Hindlimb muscle (tissue), 1 donor: ENCODE measurements around the gene GARIN1A. TPM values are rescaled to one million over a fixed set of nuclear protein-coding genes. Genes with fewer than 3 reads are reported as not detected.
"Not testable (repeated sequence)": the region's sequence is repeated elsewhere in the genome, so short reads cannot be mapped to it uniquely, and the experiment has no call there.

Experiments
- DNase-seq: peaks from one replicate; pipeline ENCODE4 v3.0.0-alpha.2; 2013
- polyA plus RNA-seq: library from polyadenylated mRNA; unstranded; fragments of 120-200 nt; gene quantifications from one replicate; pipeline ENCODE4 v1.2.1, GENCODE V29; 2013; ENCODE audit not compliant: insufficient read length

Gene GARIN1A
- 2.1 TPM for polyA plus RNA-seq

DNA sequence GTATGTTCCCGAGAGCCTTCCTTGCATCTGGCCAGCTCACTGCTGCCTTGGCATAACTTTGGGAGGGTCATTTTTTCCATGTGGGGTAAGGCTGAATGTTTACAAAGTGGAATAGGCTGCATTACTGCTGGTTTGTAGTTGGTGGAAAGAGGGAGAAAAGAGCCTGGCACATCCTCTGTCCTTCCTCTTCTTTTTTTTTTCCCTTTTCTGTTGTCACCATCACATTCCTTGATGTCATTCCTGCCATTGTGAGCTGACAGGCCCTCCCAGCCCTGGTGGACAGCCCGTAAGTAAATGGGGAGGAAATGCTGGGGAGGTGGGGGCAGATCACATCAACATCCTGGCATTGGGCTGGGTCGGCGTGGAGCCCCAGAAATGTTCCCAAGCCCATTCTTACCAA lies at the start of gene GARIN1A:
Gene GARIN1A, plus strand, starts transcription at position 301 of the 400 bp plus-strand sequence. CDS start 106 bp downstream, outside the sequence.
- DNase-seq, result no peak

DNA sequence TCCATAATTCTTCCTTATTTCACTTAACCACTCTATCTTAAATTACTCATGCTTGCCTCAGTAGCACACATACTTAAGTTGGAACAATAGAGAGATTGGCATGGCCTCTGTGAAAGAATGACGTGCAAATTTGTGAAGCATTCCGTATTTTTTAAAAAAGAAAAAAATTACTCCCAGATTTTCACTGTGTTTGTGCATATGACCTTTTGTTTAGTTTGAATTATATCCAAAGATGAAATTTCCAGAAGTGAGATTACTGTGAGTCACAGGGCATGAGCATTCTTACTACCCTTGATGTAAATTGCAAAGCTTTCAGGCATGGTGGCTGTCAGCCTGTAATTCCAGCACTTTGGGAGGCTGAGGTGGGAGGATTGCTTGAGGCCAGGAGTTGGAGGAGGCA lies 45.0 kb upstream of the GARIN1A start:
- DNase-seq, result not testable (repeated sequence)

DNA sequence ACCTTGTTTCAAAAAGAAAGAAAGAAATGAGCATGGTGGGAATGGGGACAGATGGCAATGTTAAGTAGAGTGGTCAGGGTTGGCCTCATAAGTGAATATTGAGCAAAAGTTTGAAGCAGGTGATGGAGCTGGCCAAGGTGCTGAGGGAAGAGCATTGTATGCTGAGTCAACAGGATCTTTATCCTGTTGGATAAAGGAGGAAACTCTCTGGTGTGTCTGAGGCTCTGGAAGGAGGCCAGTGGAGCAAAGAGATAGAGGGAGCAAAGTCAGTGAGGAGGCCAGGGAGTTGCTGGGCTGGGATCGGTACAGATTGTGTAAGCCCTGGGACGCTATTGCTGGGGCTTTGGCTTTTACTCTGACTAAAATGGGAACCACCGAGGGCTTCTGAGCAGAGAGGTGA lies 38.2 kb upstream of the GARIN1A start:
- not testable (repeated sequence) for DNase-seq

DNA sequence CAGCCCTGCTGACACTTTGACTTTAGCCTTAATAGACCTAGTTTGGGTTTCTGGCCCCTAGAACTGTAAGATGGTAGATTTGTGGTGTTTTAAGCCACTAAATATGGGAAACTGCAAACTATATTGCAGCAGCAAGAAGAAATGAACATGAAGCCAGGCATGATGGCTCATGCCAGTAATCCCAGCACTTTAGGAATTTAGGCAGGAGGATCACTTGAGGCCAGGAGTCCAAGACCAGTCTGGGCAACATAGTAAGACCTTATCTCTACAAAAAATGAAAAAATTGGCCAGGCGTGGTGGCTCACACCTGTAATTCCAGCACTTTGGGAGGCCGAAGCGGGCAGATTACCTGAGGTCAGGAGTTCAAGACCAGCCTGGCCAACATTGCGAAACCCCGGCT lies 26.9 kb upstream of the GARIN1A start:
- not testable (repeated sequence) for DNase-seq

DNA sequence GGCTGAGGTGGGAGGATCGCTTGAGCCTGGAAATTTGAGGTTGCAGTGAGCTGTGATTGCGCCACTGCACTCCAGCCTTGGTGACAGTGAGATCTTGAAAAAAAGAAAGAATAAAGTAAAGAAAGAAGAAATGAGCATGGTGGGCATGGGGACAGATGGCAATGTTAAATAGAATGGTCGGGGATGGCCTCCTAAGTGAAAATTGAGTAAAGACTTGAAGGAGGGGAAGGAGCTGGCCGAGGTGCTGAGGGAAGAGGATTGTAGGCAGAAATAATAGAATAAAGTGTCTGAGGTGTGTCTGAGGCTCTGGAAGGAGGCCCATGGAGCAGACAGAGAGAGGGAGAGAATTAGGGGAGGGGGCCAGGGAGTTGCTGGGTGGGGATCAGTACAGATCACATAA lies 26.2 kb upstream of the GARIN1A start:
- DNase-seq, result not testable (repeated sequence)

DNA sequence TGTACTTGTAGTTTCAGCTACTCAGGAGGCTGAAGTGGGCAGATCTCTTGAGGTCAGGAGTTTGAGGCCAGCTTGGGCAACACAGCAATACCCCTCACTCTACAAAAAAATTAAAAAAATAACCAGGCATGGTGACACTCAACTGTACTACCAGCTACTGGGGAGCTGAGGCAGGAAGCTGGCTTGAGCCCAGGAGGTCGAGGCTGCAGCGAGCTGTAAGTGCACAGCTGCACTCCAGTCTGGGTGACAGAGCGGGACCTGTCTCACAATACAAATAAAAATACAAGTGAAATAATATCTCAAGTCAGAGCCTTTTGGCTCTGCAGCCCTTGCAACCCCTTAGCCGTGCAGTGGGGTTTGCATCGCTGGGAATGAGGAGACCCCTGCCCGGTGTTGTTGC lies 25.2 kb upstream of the GARIN1A start:
- not testable (repeated sequence) for DNase-seq

DNA sequence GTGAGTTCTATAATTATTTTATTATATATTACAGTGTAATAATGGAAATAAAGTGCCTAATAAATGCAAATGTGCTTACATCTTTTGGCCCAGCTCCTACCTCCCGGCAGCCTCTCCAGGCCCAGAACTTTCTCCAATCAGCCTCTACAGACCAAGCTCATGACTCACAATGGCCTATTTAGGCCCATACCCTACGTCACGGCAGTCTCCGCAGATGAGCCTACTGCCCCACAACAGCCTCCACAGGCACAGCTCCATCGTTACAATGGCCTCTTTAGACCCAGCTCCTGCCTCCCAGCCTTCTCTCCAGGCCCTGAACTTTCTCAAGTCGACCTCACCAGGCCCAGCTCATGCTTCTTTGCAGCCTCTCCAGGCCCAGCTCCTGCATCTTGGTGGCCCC lies 21.0 kb upstream of the GARIN1A start:
- not testable (repeated sequence) for DNase-seq

DNA sequence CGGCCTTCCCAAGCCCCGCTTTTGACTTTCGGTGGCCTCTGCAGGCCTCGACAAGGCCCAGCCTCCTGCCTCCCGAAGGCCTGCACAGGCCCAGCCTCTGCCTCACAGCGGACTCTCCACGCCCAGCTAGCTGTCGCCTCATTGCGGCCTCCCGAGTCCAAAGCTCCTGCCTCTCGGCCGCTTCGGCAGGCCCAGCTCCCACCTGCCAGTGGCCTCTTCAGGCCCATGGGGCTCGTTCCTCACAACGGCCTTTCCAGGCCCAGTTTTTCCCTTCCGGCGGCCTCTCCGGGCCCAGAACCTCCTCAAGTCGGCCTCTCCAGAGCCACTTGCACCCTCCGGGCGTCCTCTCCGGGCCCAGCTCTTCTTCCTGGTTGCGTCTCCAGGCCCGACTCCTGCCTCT lies 19.5 kb upstream of the GARIN1A start:
- not testable (repeated sequence) for DNase-seq

DNA sequence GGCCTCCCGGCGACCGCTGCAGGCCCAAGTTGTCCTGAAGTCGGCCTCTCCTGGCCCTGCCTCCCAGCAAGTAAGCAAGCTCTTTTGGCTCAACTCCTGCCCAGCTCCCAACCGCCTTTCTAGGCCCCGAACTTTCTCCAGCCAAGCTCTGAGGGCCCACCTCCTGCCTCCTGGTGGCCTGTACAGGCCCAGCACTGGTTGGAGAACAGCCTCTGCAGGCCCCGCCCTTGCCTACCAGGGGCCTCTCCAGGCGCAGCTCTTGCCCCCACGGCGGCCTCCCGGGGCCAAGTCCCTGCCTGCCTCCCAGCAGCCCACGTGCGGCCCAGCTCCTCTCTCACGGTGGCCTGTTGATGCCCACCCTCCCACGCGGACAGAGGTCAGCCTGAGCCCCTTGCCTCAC lies 18.9 kb upstream of the GARIN1A start:
- not testable (repeated sequence) for DNase-seq

DNA sequence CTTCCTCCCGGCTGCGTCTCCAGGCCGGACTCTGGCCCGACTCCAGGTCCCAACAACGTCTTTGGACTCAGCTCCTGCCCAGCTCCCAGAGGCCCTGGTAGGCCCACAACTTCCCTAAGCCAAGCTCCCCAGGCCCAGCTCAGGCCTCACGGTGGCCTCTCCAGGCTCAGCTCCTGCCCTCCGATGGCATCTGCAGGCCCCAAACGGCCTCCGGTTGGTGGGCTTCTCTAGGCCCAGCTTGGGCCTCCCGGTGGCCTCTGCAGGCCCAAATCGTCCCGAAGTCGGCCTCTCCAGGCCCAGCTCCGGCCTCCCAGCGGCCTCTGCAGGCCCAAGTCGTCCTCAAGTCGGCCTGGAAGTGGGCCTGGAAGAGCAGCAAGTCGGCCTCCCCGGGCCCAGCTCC lies 18.0 kb upstream of the GARIN1A start:
- not testable (repeated sequence) for DNase-seq

DNA sequence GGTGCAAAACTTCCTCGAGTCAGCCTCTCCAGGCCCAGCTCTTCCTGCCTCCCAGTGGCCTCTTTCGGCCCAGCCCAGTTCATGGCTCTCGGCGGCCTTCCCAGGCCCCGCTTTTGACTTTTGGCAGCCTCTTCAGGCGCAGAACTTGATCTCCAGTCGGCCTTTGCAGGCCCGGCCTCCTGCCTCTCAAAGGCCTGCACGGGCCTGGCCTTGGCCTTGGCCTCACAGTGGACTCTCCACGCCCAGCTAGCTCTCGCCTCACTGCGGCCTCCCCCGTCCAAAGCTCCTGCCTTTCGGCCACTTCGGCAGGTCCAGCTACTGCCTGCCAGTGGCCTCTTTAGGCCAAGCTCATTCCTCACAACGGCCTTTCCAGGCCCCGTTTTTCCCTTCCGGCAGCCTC lies 17.6 kb upstream of the GARIN1A start:
- not testable (repeated sequence) for DNase-seq

DNA sequence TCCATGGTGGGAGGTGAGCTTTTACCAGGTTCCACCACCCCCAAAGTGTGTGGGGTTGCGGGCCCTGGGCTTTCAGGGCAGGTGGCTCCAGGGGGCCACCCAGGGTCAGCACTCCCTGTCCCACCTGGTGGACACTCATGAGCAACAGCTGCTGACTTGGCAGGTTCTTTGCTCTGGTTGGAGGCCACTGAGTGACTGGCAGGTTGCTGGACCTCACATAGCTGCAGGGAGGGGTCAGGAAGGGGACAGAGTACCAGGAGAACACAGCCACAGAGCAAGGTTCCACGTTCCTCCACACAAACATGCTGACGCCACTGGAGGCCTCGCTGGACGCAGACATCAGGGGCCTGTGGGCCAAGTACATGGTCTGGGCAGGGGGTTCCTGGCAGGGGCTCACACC lies 13.7 kb upstream of the GARIN1A start:
- DNase-seq, result not testable (repeated sequence)

DNA sequence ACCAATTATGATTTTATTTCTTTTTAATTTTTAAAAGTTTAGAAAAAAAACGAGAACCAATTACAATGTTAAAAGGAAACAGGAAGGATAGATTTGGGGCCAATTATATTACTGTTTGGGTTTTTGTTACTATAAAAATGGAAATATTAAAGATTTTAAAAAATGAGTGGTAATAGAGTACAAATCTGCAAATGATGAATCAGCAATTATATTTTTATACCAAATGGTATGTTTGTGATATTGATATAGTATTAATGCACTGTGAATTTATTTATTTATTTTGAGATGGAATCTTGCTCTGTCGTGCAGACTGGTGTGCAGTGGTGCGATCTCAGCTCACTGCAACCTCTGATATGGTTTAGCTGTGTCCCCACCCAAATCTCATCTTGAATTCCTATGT lies 11.5 kb upstream of the GARIN1A start:
- DNase-seq, result no peak

DNA sequence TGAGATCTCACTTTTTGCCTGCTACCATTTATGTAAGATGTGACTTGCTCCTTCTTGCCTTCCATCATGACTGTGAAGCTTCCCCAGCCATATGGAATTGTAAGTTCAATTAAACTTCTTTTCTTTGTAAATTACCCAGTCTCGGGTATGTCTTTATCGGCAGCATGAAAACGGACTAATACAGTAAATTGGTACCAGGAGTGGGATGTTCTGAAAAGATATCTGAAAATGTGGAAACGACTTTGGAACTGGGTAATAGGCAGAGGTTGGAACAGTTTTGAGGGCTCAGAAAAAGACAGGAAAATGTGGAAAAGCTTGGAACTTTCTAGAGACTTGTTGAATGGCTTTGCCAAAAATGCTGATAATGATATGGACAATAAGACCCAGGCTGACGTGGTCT lies 10.6 kb upstream of the GARIN1A start:
- DNase-seq, result no peak

DNA sequence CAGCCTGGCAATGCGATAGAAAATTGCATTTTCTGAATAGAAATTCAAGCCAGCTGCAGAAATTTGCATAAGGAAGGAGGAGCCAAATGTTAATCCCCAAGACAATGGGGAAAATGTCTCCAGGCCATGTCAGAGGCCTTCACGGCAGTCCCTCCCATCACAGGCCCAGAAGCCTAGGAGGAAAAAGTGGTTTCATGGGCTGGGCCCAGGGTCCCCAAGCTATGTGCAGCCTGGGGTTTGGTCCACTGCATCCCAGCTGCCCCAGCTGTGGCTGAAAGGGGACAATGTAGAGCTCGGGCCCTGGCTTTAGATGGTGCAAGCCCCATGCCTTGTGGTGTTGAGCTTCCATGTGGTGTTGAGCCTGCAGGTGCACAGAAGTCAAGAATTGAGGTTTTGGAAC lies 10.0 kb upstream of the GARIN1A start:
- DNase-seq, result no peak

DNA sequence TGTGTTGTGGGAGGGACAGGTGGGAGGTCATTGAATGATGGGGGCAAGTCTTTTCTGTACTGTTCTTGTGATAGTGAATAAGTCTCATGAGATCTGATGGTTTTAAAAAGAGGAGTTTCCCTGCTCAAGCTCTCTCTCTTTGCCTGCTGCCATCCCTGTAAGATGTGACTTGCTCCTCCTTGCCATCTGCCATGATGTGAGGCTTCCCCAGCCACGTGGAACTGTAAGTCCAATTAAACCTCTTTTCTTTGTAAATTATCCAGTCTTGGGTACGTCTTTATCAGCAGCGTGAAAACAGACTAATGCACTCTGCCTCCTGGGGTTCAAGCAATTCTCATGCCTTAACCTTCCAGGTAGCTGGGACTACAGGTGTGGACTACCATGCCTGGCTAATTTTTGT lies 8.9 kb upstream of the GARIN1A start:
- DNase-seq, result not testable (repeated sequence)

DNA sequence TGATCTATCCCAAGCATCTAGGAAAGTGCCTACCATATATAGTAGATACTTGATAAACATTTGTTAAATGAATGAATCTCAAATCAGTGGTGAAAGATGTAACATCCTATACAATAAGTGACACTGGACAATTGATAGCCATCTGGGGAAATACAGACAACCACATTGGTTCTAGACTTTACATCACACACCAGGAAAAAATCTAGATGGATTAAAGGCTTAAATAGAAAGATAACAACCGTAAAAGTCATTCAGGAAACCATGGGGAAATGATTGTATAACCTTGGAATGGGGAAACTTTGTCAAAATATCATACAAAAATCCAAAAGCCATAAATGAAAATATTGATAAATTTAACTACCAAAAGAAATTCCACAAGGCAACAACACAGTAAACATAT lies 7.0 kb upstream of the GARIN1A start:
- DNase-seq, result no peak

DNA sequence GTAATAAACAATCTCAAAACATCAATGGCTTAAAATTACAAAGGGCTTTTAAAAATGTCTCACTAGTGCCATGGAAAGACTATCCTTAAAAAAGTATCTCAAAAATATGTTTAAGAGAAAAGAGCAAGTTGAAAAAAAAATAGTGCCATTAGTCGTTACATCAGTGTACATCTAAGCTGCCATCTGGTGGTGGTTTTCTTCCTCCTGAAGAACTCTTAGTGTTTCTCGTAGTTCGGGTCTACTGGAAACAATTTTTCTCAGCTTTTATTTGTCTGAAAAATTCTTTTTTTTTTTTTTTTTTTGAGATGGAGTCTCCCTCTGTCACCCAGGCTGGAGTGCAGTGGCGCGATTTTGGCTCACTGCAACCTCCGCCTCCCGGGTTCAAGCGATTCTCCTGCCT lies 5.9 kb upstream of the GARIN1A start:
- DNase-seq, result no peak

DNA sequence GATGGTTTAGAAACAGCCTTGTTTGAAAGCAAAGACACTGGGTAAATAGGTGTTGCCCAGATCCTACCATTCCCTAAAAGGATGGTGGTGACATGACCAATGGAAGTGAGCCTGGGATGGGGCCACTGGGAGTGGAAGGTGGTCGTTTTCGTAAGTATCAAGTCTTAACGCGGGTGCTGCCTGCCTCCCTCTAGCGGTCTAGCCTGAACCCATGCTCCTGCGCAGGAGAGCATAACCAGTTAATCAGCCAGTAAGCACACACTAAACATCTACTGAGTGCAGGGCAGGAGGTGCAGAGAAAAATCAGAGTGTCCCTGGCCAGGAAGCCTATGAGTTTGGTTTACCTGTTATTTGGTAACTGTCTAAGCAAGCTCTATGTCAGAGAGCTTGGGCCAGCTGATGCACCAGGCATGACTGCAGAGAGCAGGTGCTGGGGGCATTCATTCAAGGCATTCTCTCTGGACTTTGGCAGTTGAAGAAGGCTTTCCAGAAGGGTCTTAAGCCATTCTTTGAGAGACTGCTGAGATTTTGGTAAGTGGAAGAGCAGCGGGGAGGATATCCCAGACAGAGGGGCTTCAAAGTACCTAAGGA lies 930 bp downstream of the GARIN1A start:
- no peak for DNase-seq

DNA sequence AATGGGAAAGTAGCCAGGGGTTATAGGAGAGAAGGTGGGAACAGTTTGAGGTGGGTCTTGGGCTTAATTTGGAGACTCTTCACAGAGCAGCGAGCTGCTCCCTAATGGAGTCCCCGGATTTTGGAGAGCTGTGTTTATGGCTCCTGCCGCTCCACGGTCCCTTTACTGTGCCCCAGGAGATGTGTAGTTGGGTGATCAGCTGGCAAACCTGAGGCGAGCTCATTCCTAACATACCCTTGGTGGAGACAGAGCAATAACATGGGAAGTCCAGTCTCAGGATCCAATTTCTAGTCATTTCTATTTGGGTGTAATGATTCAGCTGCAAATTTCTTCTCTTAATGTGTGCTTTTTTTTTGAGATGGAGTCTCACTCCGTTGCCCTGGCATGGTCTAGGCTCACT lies 1.5 kb downstream of the GARIN1A start:
- DNase-seq, result no peak

DNA sequence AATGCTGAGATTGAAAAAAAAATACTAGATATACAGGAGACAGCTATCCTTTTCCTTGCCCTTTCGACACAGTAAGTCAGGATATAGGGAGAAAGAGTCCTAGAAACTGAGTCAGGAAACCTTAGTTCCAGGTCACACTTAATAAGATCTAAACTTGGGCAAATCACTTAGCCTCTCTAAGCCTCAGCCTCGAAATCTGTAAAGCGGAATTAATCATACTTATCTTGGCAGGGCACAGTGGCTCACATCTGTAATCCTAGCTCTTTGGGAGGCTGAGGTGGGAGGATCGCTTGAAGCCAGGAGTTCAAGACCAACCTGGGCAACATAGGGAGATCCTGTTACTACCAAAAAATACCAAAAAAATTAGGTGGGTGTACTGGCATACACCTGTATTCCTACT lies 4.6 kb downstream of the GARIN1A start:
- no peak for DNase-seq

DNA sequence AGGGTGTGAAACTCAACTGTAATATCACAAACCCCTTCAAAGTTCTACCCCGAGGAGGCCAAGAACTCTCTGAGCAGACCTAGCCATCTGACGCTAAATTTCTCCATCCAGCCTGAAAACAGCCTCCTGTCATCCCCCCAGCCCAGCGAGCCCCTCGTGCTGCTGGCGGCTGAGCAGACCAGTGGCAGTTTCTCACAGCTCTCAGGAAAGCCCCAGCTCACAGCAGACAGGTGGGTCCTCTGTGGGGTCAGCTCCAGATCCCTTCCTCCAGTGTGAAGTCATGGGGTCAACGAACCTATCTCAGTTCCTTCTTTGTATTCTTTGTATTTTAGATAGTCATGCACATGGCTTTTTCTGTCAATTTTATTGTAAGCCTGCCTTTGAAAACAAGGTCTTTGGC lies 7.8 kb downstream of the GARIN1A start:
- DNase-seq, result no peak

DNA sequence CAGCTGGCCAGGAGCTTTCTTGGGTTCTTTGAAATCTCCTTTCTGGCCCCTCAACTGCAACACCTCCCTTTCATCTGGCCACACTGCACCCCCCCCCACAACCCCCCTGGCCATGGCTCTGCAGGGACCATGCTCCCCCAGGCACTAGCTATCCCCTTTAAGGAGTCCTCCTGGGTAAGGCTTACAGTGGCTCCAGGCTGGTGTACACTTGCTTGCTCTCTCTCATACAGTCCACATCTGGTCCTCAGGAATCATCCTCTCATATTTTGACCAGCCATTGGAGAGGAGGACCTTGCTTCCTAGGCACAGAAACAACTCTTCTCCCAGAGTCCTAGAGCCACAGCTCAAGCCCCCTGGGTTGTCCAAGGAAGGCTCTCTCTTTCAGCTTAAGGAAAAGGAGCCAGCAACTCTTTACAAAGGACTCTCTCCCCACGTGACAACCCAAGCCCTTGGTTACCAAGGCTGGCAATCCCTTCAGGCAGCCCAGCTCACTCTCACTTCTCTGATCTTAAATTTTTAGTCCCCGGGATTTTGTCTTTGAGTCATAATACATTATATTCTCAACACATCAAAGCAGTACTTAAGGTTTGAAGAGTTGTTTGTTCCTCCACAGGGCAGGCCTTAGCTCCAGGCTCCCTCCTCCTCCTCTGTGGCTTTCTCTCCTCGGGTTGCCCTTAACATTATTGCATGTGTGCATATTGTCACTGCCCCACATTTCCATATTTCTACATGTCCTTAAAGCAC lies 9.9 kb downstream of the GARIN1A start:
- no peak for DNase-seq

DNA sequence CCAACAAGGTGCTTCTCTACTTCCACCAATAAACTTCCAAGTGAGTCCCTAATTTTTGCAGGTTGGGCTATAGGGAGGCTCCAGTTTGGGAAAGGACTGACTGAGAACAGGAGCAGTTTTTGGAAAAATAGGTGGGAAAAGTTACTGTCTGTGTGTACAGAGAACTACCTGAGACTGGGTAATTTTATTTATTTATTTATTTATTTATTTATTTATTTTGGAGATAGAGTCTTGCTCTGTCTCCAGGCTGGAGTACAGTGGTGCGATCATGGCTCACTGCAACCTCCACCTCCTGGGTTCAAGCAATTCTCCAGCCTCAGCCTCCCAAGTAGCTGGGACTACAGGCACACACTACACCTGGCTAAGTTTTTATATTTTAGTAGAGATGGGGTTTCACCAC lies 11.2 kb downstream of the GARIN1A start:
- not testable (repeated sequence) for DNase-seq
